GM19351 (cell line): ENCODE measurements around the gene CLIC5.
"Not testable (repeated sequence)": the region's sequence is repeated elsewhere in the genome, so short reads cannot be mapped to it uniquely, and the experiment has no call there.

Experiments
- ATAC-seq: cut with Tn5 transposase; IDR thresholded peaks from one replicate; pipeline ENCODE4 v1.9.1; 2021; ENCODE audit warnings: mild to moderate bottlenecking, moderate library complexity; ENCODE audit not compliant: unreplicated experiment

Gene CLIC5

GRCh38 chr6:45929421-45930361 lies 86.0 kb downstream of the CLIC5 start:
- no peak for ATAC-seq

GRCh38 chr6:45928721-45929305 lies 86.8 kb downstream of the CLIC5 start:
- ATAC-seq, result no peak

DNA sequence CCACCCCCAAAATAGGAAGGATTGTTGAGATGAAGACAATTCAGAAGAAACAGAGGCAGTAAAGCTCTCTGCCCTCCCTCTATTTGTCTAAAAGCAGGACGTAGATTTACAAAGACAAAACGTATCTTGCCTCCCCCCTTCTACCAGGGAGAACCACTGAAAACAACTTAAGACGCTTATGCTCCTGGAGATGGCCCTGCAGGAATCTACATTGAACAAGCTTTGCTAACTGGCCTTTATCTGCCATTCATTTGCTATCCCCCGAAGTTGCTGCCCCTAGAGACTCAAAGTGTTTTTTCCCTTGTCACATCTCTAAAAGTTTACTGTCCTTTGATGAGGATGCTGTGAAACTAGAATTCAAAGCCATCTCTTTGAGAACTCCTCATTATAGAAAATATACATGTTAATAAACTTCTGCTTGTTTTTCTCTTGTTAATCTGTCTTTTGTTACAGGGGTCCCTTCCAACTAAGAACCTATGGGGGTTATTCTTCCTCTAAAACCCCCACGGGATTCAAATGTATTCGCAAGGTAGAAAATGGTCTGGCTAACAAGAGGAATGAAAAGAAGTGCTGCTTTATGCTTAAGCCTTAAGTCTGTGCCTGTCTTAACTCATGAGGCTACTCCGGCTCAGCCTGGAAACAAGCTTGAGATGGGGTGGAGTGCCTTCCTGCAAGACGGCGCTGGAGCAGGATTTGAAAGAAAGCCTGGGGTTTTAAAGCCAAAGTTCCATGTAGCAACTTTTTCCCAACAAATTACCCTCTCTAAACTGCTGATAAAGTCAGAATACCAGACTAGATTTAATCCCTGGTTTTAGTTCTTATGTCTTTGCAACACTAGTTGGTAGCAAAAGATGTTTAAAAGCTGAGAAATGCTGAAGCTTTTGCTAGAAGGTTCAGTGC lies 88.0 kb downstream of the CLIC5 start:
- no peak for ATAC-seq

DNA sequence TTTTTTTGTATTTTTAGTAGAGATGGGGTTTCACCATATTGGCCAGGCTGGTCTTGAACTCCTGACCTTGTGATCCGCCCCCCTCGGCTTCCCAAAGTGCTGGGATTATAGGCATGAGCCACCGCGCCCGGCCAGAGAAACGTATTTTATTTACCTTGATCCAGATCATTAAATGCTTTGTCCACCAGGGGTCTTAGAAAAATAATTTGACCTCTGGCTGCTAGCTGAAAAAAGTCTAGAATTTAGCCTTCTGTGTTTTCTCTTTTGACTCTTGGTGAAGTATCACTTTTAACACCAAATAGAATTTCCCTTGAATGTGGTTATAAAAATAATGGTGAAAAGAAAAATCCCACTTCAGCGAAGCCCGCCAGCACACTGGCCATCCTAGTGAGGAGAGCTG lies 89.2 kb downstream of the CLIC5 start:
- not testable (repeated sequence) for ATAC-seq

DNA sequence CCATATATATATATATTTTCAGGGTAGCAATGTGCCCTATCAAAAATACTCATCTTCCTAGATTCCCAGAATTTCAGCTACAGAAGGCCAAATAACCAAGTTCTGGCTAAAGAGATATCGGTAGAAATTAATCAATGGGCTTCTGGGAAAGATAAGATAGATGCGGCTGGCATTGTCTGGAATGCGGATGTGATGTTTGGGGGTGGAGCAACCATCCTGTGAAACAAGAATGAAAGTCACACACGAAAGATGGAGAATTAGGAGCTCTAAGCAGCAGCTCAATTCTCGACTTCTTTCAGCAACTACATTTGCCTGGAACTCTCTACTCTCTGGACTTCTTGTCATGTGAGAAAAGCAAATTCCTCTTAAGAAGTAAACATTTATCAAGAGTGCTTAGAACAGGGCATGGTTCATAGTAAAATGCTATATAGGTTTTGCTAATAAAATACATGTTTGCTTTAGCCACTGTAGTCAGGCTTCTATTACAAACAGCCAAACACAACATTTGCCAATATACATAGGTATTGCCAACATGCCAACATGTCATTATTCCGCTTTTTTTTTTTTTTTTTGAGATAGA lies 90.8 kb downstream of the CLIC5 start:
- ATAC-seq, result no peak

GRCh38 chr6:45923831-45924391 lies 91.7 kb downstream of the CLIC5 start:
- peak; percentile 60 for ATAC-seq

GRCh38 chr6:45922728-45923351 lies 92.8 kb downstream of the CLIC5 start:
- no peak for ATAC-seq

GRCh38 chr6:45921691-45922281 lies 93.9 kb downstream of the CLIC5 start:
- no peak for ATAC-seq

GRCh38 chr6:45920819-45921511 lies 94.7 kb downstream of the CLIC5 start:
- ATAC-seq, result peak; percentile 69

DNA sequence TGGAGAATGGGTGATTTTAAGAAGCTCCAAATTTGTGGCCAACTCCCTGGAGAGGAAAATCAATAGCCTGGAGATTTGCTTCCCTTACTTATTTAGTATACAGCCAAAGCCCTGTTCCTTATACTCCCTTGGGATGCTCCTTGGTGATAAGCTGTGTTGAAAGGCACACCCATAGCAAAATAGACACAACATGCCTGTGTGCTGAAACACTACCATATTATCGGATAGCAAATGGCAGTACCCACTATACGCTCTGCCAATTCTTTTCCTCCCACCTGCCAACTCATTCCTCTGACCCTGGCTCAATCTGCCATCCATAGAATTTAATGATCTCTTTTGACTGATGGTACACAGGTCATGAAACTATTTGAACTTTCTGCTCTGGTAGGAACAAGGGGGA lies 98.2 kb downstream of the CLIC5 start:
- no peak for ATAC-seq

- ATAC-seq, result no peak
These were observed 99.0 kb downstream of the CLIC5 start for GRCh38 chr6:45916692-45917091.

GRCh38 chr6:45915780-45916468 lies 99.7 kb downstream of the CLIC5 start:
- ATAC-seq, result no peak

- ATAC-seq, result no peak
These were observed 104.0 kb downstream of the CLIC5 start for GRCh38 chr6:45911691-45912090.

DNA sequence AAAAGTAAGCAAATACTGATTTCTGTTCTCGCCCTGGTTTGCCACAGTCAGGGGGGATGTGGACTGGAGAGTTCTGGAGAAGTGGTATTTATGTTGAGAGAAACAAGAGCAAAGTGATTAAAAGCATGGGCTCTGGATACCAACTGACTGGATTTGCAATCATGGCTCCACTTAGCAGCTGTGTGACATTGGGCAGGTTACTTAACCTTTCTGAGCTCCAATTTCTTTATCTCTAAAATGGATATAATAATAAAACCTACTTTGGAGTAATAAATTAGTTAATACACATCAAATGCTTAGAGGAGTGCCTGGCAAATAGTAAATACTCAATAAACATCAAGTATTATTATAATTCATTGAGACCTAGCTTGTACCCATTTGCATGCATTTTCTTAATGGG lies 111.7 kb downstream of the CLIC5 start:
- no peak for ATAC-seq

GRCh38 chr6:45902984-45903383 lies 112.7 kb downstream of the CLIC5 start:
- no peak for ATAC-seq

- no peak for ATAC-seq
These were observed 113.7 kb downstream of the CLIC5 start for GRCh38 chr6:45901767-45902650.
